Stimulated activated naive CD4-positive, alpha-beta T cell treated with Interleukin-2 at 50 U/mL for 16 hours (primary cell): ENCODE results near the gene CLSTN2.

ENCODE experiments used
- DNase-seq: peaks from one replicate; lab custom pipeline; 2025; lab: John Stamatoyannopoulos, UW

The CLSTN2 gene

GRCh38 chr3:140148824-140149390, 213.9 kb downstream of the CLSTN2 start:
- DNase-seq, result no peak

GRCh38 chr3:140151321-140151720, 216.3 kb downstream of the CLSTN2 start:
- DNase-seq, result no peak

- DNase-seq, result no peak
Measured at GRCh38 chr3:140152851-140153639, 218.1 kb downstream of the CLSTN2 start.

GRCh38 chr3:140153736-140154135, 218.8 kb downstream of the CLSTN2 start:
- no peak for DNase-seq

GRCh38 chr3:140157161-140157560, 222.2 kb downstream of the CLSTN2 start:
- no peak for DNase-seq

GRCh38 chr3:140159646-140160045, 224.7 kb downstream of the CLSTN2 start:
- DNase-seq, result no peak

- DNase-seq, result no peak
Measured at GRCh38 chr3:140160553-140160952, 225.6 kb downstream of the CLSTN2 start.

- DNase-seq, result no peak
Measured at GRCh38 chr3:140162551-140162950, 227.6 kb downstream of the CLSTN2 start.

GRCh38 chr3:140163159-140163763, 228.3 kb downstream of the CLSTN2 start:
- no peak for DNase-seq

- no peak for DNase-seq
Measured at GRCh38 chr3:140164156-140164555, 229.2 kb downstream of the CLSTN2 start.

GRCh38 chr3:140164922-140165590, 230.1 kb downstream of the CLSTN2 start:
- DNase-seq, result no peak

- no peak for DNase-seq
Measured at GRCh38 chr3:140165781-140166180, 230.8 kb downstream of the CLSTN2 start.

- no peak for DNase-seq
Measured at GRCh38 chr3:140166861-140167599, 232.0 kb downstream of the CLSTN2 start.

GRCh38 chr3:140167600-140168281, 232.8 kb downstream of the CLSTN2 start:
- DNase-seq, result no peak

- no peak for DNase-seq
Measured at GRCh38 chr3:140170612-140171011, 235.6 kb downstream of the CLSTN2 start.

GRCh38 chr3:140176526-140176925, 241.5 kb downstream of the CLSTN2 start:
- no peak for DNase-seq

- DNase-seq, result no peak
Measured at GRCh38 chr3:140177943-140178342, 243.0 kb downstream of the CLSTN2 start.

- DNase-seq, result no peak
Measured at GRCh38 chr3:140178482-140178881, 243.5 kb downstream of the CLSTN2 start.

GRCh38 chr3:140180603-140181002, 245.6 kb downstream of the CLSTN2 start:
- no peak for DNase-seq

GRCh38 chr3:140185375-140185774, 250.4 kb downstream of the CLSTN2 start:
- DNase-seq, result no peak

- DNase-seq, result no peak
Measured at GRCh38 chr3:140186421-140186920, 251.5 kb downstream of the CLSTN2 start.
